IPS-11a (cell line): ENCODE data around the gene OR51B5.
"Not testable (repeated sequence)": the region's sequence is repeated elsewhere in the genome, so short reads cannot be mapped to it uniquely, and the experiment has no call there.

Experiments used
- H3K4me3 ChIP-seq: one replicate; pipeline ENCODE4 v1.5.1; 2013; ENCODE audit warnings: low read depth, low read length, control low read depth

OR51B5 gene

DNA sequence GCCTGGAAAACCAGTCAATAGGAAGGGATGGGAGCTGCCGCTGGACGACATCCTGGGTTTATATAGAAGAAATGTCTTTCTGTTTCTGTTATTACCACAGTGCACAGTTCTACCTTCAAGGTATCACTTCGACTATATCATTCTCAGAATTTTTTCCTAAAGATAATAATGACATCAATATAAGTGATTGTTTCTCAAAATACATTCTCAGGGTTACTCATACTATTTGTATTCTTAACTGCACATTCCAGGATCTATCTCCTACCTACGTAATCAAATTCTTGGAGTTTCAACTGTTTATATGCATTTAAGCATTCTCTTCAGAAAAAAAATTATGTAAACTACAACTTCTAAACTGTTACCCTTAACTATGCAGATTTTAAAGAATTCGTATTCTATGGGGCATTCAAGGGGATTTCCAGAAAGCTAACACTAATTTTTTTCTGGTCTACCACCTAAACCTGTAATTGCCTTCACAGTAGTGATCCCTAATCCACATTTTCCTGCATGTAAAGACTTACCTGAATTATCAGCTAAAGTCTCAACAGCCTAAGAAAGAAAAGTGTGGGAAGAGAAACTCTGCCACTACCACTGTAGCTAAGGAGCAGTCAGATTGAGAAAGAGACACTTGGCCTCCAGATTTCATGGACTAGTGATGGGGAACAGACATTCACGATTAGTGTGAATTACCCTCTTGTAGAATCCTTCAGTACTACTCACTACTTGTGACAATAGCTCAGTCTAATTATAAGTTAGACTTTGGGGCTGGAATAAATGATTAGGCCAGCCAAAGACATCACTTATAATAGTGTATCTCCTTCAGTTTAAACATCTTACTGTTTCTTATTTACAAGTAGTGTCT lies at the start of gene OR51B5:
Gene OR51B5, minus strand, starts transcription at position 51 of the 862 bp plus-strand sequence. Its CDS starts 0 bp downstream, at position 51.
- no peak within 1 kb of the TSS for H3K4me3 ChIP-seq

DNA sequence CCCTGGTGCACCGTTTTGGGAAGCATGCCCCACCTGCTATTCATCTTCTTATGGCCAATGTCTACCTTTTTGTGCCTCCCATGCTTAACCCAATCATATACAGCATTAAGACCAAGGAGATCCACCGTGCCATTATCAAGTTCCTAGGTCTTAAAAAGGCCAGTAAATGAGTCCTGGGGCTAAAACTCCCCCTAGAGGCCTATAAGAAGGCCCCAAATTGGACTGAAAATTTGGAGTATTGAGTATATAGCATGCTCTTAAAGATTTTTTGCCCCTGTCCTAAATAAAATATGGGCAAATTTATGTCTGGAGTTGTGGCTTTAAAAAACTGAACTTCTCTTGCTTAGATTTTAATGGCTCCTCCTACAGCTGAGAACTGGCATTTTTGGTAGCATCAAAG lies 46.9 kb upstream of the OR51B5 start:
- H3K4me3 ChIP-seq: no peak overlapping the region

GRCh38 chr11:5384335-5384734 lies 41.0 kb upstream of the OR51B5 start:
- H3K4me3 ChIP-seq: no peak overlapping the region

- H3K4me3 ChIP-seq: no peak within 1 kb of the TSS
Observed at GRCh38 chr11:5383576-5383975, 40.3 kb upstream of the OR51B5 start, which contains the start of gene OR51M1. TSS of gene OR51M1 (plus strand) at chr11:5383812. CDS start at chr11:5389399, 5,587 bp downstream.

DNA sequence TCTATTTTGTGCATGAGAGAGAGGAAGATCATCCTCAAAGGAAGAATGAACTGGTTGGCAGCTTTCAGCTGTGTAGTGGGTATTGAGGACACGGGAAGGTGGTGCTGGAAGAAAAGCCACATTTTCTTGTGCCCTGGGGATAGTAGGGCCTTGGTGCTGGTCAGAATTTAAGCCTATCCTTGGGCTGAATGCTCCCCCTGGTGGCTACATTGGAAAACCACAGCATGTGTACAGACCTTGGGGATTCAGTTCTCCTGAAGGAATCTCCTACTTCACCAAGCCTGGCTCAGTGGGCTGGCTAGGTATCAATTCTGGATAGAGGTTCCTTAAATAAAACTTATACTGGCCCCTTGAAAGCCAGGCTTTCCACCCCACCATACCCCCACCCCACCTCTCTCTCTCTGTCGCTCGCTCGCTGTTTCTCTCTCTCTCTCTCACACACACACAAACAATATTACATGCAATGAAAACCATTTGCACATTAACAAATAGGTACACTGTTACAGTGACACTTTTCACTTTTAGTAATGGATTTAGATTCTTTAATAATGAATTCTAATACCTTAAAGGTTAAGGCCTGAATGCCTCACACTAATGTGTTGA lies 37.5 kb upstream of the OR51B5 start:
- no peak overlapping the region for H3K4me3 ChIP-seq

GRCh38 chr11:5369789-5370188 lies 26.5 kb upstream of the OR51B5 start:
- H3K4me3 ChIP-seq: no peak overlapping the region

DNA sequence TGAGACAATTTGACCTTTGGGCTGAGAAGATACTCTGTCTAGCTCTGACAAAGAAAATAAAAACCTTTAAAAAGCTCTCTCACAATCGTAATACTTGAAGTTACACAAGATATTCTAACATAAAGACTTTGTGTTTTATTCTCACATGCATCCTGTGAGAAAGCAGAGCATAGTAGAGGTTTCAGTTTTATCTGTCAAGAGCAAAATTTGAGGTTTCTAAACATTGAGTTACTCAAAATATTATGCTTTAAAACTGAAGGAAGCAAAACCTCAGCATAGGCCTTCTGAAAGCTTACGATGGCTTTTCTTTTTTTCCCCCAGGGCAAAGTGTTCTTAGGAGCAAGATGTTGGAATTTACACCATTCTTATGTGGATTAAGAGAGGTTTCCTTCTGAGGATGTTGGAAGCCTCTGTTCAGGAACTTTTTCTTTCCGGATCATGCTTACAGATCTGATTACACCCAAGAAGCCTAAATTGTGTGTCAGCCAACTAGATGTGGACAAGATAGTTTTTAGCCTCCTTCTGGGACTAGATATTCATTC lies 25.2 kb upstream of the OR51B5 start:
- H3K4me3 ChIP-seq: no peak overlapping the region

GRCh38 chr11:5367448-5368074 lies 24.2 kb upstream of the OR51B5 start:
- no peak overlapping the region for H3K4me3 ChIP-seq

- H3K4me3 ChIP-seq: no peak overlapping the region
Observed at GRCh38 chr11:5366856-5367255, 23.5 kb upstream of the OR51B5 start.

DNA sequence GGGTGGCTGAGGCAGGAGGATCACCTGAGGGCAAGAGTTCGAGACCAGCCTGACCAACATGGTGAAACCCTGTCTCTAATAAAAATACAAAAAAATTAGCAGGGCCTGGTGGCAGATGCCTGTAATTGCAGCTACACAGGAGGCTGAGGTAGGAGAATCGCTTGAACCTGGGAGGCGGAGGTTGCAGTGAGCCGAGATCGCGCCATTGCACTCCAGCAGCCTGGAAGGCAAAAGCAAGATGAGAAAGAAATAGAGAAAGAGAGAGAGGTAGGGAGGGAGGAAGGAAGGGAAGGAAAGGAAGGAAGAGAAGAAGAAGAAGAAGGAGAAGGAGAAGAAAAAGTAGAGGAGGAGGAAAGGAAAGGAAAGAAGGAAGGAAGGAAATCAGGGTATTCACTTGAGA lies 23.0 kb upstream of the OR51B5 start:
- H3K4me3 ChIP-seq: not testable (repeated sequence)

GRCh38 chr11:5364214-5364613 lies 20.9 kb upstream of the OR51B5 start:
- no peak overlapping the region for H3K4me3 ChIP-seq

- H3K4me3 ChIP-seq: no peak overlapping the region
Observed at GRCh38 chr11:5363679-5364078, 20.4 kb upstream of the OR51B5 start.

DNA sequence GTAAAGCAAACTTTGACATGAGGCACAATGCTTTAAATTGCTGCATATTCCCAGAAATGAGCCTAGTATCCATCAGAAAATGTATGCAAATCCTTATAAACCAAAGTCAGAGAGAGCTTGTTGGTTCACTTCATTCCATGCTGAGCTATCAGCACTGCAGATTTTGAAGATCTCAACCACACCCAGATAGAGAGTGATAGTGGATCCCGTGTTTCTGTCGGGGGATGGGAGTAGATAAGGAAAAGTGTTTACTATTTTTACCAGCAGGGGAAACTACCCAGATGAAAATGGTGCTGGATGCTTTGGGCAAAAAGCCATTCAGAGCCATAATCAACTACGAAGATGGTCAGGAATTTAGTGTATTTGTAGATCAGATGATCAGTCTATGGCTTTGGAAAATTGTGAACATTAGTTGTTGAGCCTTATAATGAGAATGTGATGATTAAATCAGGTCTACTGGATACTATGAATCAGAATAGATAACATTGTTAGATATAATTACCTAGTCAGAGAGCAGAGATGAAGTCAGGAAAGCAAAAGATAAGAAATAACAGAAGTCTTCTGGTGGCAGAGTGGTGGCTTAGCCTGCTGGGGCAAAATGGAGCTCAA lies 18.8 kb upstream of the OR51B5 start:
- no peak overlapping the region for H3K4me3 ChIP-seq

DNA sequence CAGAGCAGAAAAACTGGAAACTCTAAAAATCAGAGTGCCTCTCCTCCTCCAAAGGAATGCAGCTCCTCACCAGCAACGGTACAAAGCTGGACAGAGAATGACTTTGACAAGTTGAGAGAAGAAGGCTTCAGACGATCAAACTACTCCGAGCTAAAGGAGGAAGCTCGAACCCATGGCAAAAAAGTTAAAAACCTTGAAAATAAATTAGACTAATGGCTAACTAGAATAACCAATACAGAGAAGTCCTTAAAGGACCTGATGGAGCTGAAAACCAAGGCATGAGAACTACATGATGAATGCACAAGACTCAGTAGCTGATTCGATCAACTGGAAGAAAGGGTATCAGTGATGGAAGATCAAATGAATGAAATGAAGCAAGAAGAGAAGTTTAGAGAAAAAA lies 12.7 kb upstream of the OR51B5 start:
- H3K4me3 ChIP-seq: not testable (repeated sequence)

GRCh38 chr11:5351208-5351607 lies 7.9 kb upstream of the OR51B5 start, which contains the start of gene OR51B6:
TSS of gene OR51B6 (plus strand) at chr11:5351508. CDS start at chr11:5351508, 0 bp downstream.
- H3K4me3 ChIP-seq: no peak within 1 kb of the TSS

DNA sequence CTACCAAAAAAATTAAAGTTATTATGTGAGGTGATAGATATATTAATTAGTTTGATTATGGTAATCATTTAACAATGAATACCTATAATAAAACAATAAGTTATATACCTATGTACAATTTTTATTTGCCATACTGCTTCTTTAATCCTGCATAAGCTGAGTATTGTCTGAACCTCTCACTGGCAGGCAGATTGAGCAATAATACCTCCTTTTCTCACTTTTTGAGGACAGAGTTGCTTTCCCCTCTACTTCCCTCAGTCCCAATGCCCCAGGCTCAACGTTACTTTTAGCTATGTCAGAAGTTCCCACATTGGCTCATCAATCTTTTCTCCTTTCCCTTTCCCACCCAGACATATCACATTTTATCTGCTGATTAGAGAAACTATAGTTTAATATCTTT lies 6.2 kb upstream of the OR51B5 start:
- H3K4me3 ChIP-seq: no peak overlapping the region

GRCh38 chr11:5348551-5349194 lies 5.3 kb upstream of the OR51B5 start:
- H3K4me3 ChIP-seq: no peak overlapping the region

DNA sequence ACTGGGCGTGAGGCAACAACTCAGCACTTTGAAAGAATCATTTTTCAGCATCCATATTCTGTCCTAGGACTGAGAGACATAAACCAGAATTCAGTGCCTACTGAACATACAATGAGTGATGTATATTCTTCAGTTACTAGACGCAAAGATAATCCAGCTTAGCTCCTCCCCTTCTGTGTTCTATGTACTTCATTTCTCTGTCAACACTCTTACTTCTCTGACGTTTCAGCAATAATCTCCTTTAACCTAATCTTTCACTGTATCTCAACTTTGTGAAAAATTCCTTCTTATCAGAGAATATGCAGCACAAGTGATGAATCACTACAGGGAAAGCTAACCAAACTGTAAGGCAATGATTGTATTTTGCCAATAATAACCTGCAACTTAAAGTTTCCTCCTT lies 2.5 kb upstream of the OR51B5 start:
- H3K4me3 ChIP-seq: no peak overlapping the region

DNA sequence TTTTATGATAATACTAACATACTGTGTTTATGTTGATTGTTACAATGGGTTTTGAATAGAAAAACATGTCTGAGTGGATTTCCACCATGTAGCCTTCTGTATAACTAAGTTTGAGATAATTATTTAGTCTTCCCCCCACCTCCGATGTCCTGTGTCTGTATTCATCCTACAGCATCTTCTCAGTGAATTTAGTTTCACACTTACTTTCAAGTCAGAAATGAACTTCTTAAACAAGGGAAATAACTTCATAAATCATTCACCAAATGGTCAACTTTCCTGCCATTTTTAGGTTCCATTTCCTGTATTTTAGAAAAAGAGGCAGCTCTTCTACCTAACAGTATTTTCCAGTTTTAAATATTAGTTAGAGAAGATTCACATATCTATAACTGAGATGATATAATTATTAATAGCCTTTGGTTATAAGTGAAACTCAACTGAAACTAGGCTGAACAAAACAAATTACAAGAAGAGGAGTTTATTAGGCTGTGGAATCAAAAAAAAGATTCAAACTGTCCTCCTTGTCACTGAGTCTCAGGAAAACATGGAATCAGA lies 3.5 kb downstream of the OR51B5 start:
- H3K4me3 ChIP-seq: no peak overlapping the region

GRCh38 chr11:5337253-5337652 lies 6.1 kb downstream of the OR51B5 start:
- not testable (repeated sequence) for H3K4me3 ChIP-seq
